Fibroblast of lung (primary cell): ENCODE data around the gene CDKN2B-AS1. TPM values are rescaled to one million over a fixed set of nuclear protein-coding genes. Genes with fewer than 3 reads are reported as not detected.

Experiments
- DNase-seq, 2 donors: peaks; one replicate each; pipeline versions ENCODE4 v3.0.0 to v3.0.0-alpha.2; 2010; ENCODE audit warnings: low read depth in 2 of 2
- H2AFZ ChIP-seq: 2 replicates; pipeline ENCODE4 v1.5.1; 2012; ENCODE audit warnings: low read length, control low read depth, inconsistent platforms
- H3K27ac ChIP-seq: 2 replicates; pipeline ENCODE4 v1.5.1; 2011; ENCODE audit warnings: low read length, control low read depth; ENCODE audit not compliant: insufficient read depth
- H3K27me3 ChIP-seq: 2 replicates; pipeline ENCODE4 v1.5.1; 2011; ENCODE audit warnings: mild to moderate bottlenecking, low read length; ENCODE audit not compliant: control insufficient read depth, insufficient read depth
- H3K36me3 ChIP-seq: 2 replicates; pipeline ENCODE4 v1.5.1; 2011; ENCODE audit warnings: low read length; ENCODE audit not compliant: control insufficient read depth, insufficient read depth
- H3K4me1 ChIP-seq: 2 replicates; pipeline ENCODE4 v1.5.1; 2011; ENCODE audit warnings: low read length; ENCODE audit not compliant: control insufficient read depth, insufficient read depth; ENCODE audit errors: extremely low read depth
- H3K4me2 ChIP-seq: 2 replicates; pipeline ENCODE4 v1.5.1; 2011; ENCODE audit warnings: low read length, control low read depth; ENCODE audit not compliant: insufficient read depth; ENCODE audit errors: extremely low read depth
- H3K4me3 ChIP-seq, 4 experiments: fragments of 200-600 bp in 1 of 4; sonication (generic) in 1 of 4; replicated peaks in 1 of 4; 2 replicates each; pipeline ENCODE4 v1.5.1; 2011 to 2016; ENCODE audit warnings: low read length in 4 of 4, low read depth in 3 of 4, mild to moderate bottlenecking in 3 of 4, control low read depth in 2 of 4, inconsistent platforms in 1 of 4, mixed read lengths in 1 of 4; ENCODE audit not compliant: insufficient read depth in 1 of 4; ENCODE audit errors: control extremely low read depth in 1 of 4
- H3K79me2 ChIP-seq: 2 replicates; pipeline ENCODE4 v1.5.1; 2012; ENCODE audit warnings: mild to moderate bottlenecking, low read length, inconsistent platforms; ENCODE audit not compliant: control insufficient read depth, insufficient read depth
- H3K9ac ChIP-seq: 2 replicates; pipeline ENCODE4 v1.5.1; 2011; ENCODE audit warnings: mild to moderate bottlenecking, low read length, control low read depth; ENCODE audit not compliant: insufficient read depth
- H3K9me3 ChIP-seq: 2 replicates; pipeline ENCODE4 v1.5.1; 2012; ENCODE audit warnings: low read depth, low read length; ENCODE audit not compliant: control insufficient read depth, insufficient read depth
- H4K20me1 ChIP-seq: 2 replicates; pipeline ENCODE4 v1.5.1; 2011; ENCODE audit warnings: low read length; ENCODE audit not compliant: control insufficient read depth, insufficient read depth; ENCODE audit errors: extremely low read depth
- CTCF ChIP-seq, 2 donors: IDR thresholded peaks in 1 of 2; conservative IDR thresholded peaks in 1 of 2; 1 replicate in 1 of 2; 2 replicates in 1 of 2; pipeline ENCODE4 v1.5.1; 2011 to 2012; ENCODE audit warnings: low read length in 2 of 2, control low read depth in 1 of 2, inconsistent platforms in 1 of 2, low read depth in 1 of 2, mild to moderate bottlenecking in 1 of 2
- EZH2 ChIP-seq: IDR thresholded peaks from 2 replicates; pipeline ENCODE4 v1.5.1; 2012; ENCODE audit warnings: low read length, control low read depth, mild to moderate bottlenecking; ENCODE audit errors: missing control alignments
- polyA plus RNA-seq, 2 donors: library from polyadenylated mRNA; depleted of rRNA in 1 of 2; stranded (reverse) in 1 of 2; unstranded in 1 of 2; fragments of >200 nt; gene quantifications; 2 replicates each; pipeline ENCODE4 v1.2.1, GENCODE V29; 2011 to 2012; ENCODE audit warnings: missing spikeins in 1 of 2
- total RNA-seq: library from RNA; depleted of rRNA; stranded (reverse); fragments of >200 nt; gene quantifications from 2 replicates; pipeline ENCODE4 v1.2.1, GENCODE V29; 2014

CDKN2B-AS1 gene
- total and polyA plus RNA-seq, 2 donors (not counting 1 experiment from before 2014, with no cell fraction given), result 1.1 to 7.6 TPM

- DNase-seq, result peak; percentile 65 to 78
Measured at GRCh38 chr9:22142671-22143070, 148.1 kb downstream of the CDKN2B-AS1 start.

GRCh38 chr9:22143799-22144625 lies 149.4 kb downstream of the CDKN2B-AS1 start:
- TF ChIP-seq EZH2, result no peak
- TF ChIP-seq CTCF (conservative IDR thresholded peaks at IDR 0.05 in 1 of 2, IDR thresholded peaks at IDR 0.05 in 1 of 2; ENCODE audit: low read depth in 1 of 2, low read length in 2 of 2), result no peak
- no peaks in the 10 kb centered on the region for H4K20me1 ChIP-seq
- no peak overlapping the region for H3K27ac ChIP-seq
- no peak overlapping the region for H3K9ac ChIP-seq
- no peaks in the 10 kb centered on the region for H3K79me2 ChIP-seq
- H3K4me1 ChIP-seq, result peaks cover 2% of the 10 kb centered on the region
- H3K9me3 ChIP-seq, result no peaks in the 10 kb centered on the region
- no peak overlapping the region for H3K4me3 ChIP-seq
- DNase-seq, result no peak
- no peak overlapping the region for H3K4me2 ChIP-seq
- no peaks in the 10 kb centered on the region for H3K27me3 ChIP-seq
- no peaks in the 10 kb centered on the region for H3K36me3 ChIP-seq
- no peak overlapping the region for H2AFZ ChIP-seq

More at GRCh38 chr9:22142671-22143070, 148.1 kb downstream of the CDKN2B-AS1 start:
- Histone ChIP-seq H3K9me3 (no peaks in the 10 kb centered on the region), H3K27me3 (no peaks in the 10 kb centered on the region), H3K79me2 (no peaks in the 10 kb centered on the region), H3K4me2 (no peak overlapping the region), H3K36me3 (no peaks in the 10 kb centered on the region), H4K20me1 (no peaks in the 10 kb centered on the region), H3K4me3 (no peak overlapping the region), H3K4me1 (no peaks in the 10 kb centered on the region), H3K27ac (no peak overlapping the region), H3K9ac (no peak overlapping the region), H2AFZ (no peak overlapping the region)
- TF ChIP-seq EZH2 (no peak), CTCF (conservative IDR thresholded peaks at IDR 0.05 in 1 of 2, IDR thresholded peaks at IDR 0.05 in 1 of 2; ENCODE audit: low read depth in 1 of 2, low read length in 2 of 2) (no peak)

- TF ChIP-seq EZH2 (no peak), CTCF (conservative IDR thresholded peaks at IDR 0.05 in 1 of 2, IDR thresholded peaks at IDR 0.05 in 1 of 2; ENCODE audit: low read depth in 1 of 2, low read length in 2 of 2) (no peak)
- H3K9ac ChIP-seq, result no peak overlapping the region
Measured at GRCh38 chr9:22146604-22147003, 152.0 kb downstream of the CDKN2B-AS1 start.

More at GRCh38 chr9:22146604-22147003, 152.0 kb downstream of the CDKN2B-AS1 start:
- Histone ChIP-seq H3K79me2 (no peaks in the 10 kb centered on the region), H3K27ac (no peak overlapping the region), H2AFZ (no peak overlapping the region), H3K4me3 (no peak overlapping the region), H3K4me2 (no peak overlapping the region), H3K4me1 (peaks cover 2% of the 10 kb centered on the region), H3K27me3 (no peaks in the 10 kb centered on the region), H4K20me1 (no peaks in the 10 kb centered on the region), H3K36me3 (no peaks in the 10 kb centered on the region), H3K9me3 (no peaks in the 10 kb centered on the region)
- DNase-seq, result no peak
